ENCODE data around the gene OR4K15. TPM values are rescaled to one million over a fixed set of nuclear protein-coding genes. Genes with fewer than 3 reads are reported as not detected.

The OR4K15 gene
- total RNA-seq, 1 experiment from 2014 or later, result not detected

DNA sequence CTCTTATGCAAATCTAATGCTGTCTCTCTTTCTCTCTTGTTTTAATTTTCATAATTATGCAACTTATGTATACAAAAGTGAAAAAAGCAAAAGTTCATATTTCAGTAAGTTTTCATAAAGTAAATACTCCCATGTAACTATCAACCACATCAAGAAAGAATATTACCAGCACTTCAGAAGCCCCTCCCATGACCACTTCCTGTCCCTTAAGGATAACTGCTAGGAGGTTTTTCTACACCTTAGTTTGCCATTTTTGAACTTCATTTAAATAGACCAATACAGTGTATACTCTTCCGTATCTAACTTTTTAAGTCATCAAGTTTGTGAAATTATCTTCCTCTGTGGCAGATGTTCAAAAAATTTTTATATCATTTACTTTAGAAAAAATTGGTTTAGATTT, 547 bp upstream of the OR4K15 start:
- Histone ChIP-seq H2BK5ac (ENCODE audit: insufficient read length, low read length) (no peak overlapping the region), H2BK15ac (ENCODE audit: low read depth, low read length) (no peak overlapping the region), H3K79me1 (ENCODE audit: insufficient read depth, low read depth, low read length, poor library complexity, severe bottlenecking) (no peaks in the 10 kb centered on the region), H2AFZ (ENCODE audit: low read length) (no peak overlapping the region), H3K18ac (ENCODE audit: insufficient read length, low read depth, low read length) (no peak overlapping the region), H4K91ac (ENCODE audit: insufficient read length, low read depth, low read length) (no peak overlapping the region), H4K5ac (ENCODE audit: insufficient read length, low read depth, low read length) (no peak overlapping the region), H3K9me3 (ENCODE audit: control insufficient read depth, low read depth, low read length) (peaks cover 33% of the 10 kb centered on the region), H3K23ac (ENCODE audit: insufficient read length, low read depth, low read length) (no peak overlapping the region), H2BK20ac (ENCODE audit: low read depth, low read length, poor library complexity, severe bottlenecking) (no peak overlapping the region), H3K4ac (ENCODE audit: low read depth, low read length) (no peak overlapping the region), H3K4me1 (ENCODE audit: insufficient read depth, low read length) (no peaks in the 10 kb centered on the region), H2BK12ac (ENCODE audit: insufficient read length, low read depth, low read length) (no peak overlapping the region), H2AK5ac (ENCODE audit: insufficient read length, low read length) (no peak overlapping the region), H3K4me2 (ENCODE audit: insufficient read depth, insufficient read length, low read length) (no peak overlapping the region), H4K20me1 (ENCODE audit: control insufficient read depth, insufficient read depth, insufficient read length) (no peaks in the 10 kb centered on the region), H3K79me2 (ENCODE audit: insufficient read depth, low read length) (no peaks in the 10 kb centered on the region), H2BK120ac (ENCODE audit: low read depth, low read length, poor library complexity, severe bottlenecking) (no peak overlapping the region), H3K14ac (ENCODE audit: insufficient read depth, low read length) (no peak overlapping the region), H3K23me2 (ENCODE audit: insufficient read length, low read depth, low read length, poor library complexity, severe bottlenecking) (no peaks in the 10 kb centered on the region), H3K9ac (ENCODE audit: extremely low read depth, insufficient read length, low read length) (no peak overlapping the region), H3K27ac (ENCODE audit: insufficient read length, low read depth, low read length) (no peak overlapping the region), H3K56ac (ENCODE audit: insufficient read length, low read depth, low read length) (no peak overlapping the region), H3K27me3 (ENCODE audit: insufficient read depth, low read length) (no peaks in the 10 kb centered on the region), H3T11ph (ENCODE audit: low read length) (no peak overlapping the region), H4K8ac (replicated peaks; ENCODE audit: insufficient read length, low read depth, low read length) (no peak overlapping the region)
- no peak overlapping the region for H3K27ac Mint-ChIP-seq
- no peak for DNase-seq
- H3K4me1 Mint-ChIP-seq, result no peaks in the 10 kb centered on the region
- H3K27me3 Mint-ChIP-seq (ENCODE audit: low read depth), result no peaks in the 10 kb centered on the region; the same call in 1 of the 2 replicates
- peaks cover 59 to 61% of the 10 kb centered on the region in 2 experiments for H3K9me3 Mint-ChIP-seq
- peaks cover 0 to 12% (median 11%) of the 10 kb centered on the region in 3 experiments; a peak in 3 of 7 replicates for H3K36me3 Mint-ChIP-seq (ENCODE audit: insufficient read depth in 1 of 3, low read depth in 3 of 3)
- H3K4me3 Mint-ChIP-seq, result no peak overlapping the region
- TF ChIP-seq, protein P1, sequence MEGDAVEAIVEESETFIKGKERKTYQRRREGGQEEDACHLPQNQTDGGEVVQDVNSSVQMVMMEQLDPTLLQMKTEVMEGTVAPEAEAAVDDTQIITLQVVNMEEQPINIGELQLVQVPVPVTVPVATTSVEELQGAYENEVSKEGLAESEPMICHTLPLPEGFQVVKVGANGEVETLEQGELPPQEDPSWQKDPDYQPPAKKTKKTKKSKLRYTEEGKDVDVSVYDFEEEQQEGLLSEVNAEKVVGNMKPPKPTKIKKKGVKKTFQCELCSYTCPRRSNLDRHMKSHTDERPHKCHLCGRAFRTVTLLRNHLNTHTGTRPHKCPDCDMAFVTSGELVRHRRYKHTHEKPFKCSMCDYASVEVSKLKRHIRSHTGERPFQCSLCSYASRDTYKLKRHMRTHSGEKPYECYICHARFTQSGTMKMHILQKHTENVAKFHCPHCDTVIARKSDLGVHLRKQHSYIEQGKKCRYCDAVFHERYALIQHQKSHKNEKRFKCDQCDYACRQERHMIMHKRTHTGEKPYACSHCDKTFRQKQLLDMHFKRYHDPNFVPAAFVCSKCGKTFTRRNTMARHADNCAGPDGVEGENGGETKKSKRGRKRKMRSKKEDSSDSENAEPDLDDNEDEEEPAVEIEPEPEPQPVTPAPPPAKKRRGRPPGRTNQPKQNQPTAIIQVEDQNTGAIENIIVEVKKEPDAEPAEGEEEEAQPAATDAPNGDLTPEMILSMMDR (conservative IDR thresholded peaks at IDR 0.05), result no peak
- no CpG with 5 or more reads among the region's 1 CpG for whole genome bisulfite sequencing (ENCODE audit: extremely low coverage, insufficient read length, low lambda C conversion rate)
